ENCODE data around the gene UNC119.

- TF ChIP-seq, protein P1, sequence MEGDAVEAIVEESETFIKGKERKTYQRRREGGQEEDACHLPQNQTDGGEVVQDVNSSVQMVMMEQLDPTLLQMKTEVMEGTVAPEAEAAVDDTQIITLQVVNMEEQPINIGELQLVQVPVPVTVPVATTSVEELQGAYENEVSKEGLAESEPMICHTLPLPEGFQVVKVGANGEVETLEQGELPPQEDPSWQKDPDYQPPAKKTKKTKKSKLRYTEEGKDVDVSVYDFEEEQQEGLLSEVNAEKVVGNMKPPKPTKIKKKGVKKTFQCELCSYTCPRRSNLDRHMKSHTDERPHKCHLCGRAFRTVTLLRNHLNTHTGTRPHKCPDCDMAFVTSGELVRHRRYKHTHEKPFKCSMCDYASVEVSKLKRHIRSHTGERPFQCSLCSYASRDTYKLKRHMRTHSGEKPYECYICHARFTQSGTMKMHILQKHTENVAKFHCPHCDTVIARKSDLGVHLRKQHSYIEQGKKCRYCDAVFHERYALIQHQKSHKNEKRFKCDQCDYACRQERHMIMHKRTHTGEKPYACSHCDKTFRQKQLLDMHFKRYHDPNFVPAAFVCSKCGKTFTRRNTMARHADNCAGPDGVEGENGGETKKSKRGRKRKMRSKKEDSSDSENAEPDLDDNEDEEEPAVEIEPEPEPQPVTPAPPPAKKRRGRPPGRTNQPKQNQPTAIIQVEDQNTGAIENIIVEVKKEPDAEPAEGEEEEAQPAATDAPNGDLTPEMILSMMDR (IDR thresholded peaks at IDR 0.05 in 2 of 3, conservative IDR thresholded peaks at IDR 0.05 in 1 of 3; ENCODE audit: borderline replicate concordance in 1 of 3, insufficient read depth in 1 of 3, low read depth in 2 of 3, low read length in 2 of 3) = no peak
- TF ChIP-seq POLR2A (IDR thresholded peaks at IDR 0.05; ENCODE audit: borderline replicate concordance, extremely low read depth, insufficient read depth, insufficient read length) (no peak), EZH2 (IDR thresholded peaks at IDR 0.05) (no peak), RAD21 (IDR thresholded peaks at IDR 0.05; ENCODE audit: low read depth) (no peak), EGR1 (IDR thresholded peaks at IDR 0.05; ENCODE audit: low read depth) (no peak), CEBPB (IDR thresholded peaks at IDR 0.05; ENCODE audit: low read depth) (no peak), POLR2AphosphoS5 (IDR thresholded peaks at IDR 0.05; ENCODE audit: low read depth, low read length) (no peak)
Observed at GRCh38 chr17:28579526-28579925, 27.1 kb upstream of the UNC119 start.

Data from HCT116 (cell line).